Cardiac fibroblast (primary cell): Measurements from ENCODE around the gene NLGN1.
A peak's percentile ranks its signal among the peaks of the same experiment; 100 is the strongest.
"Not testable (repeated sequence)": the region's sequence is repeated elsewhere in the genome, so short reads cannot be mapped to it uniquely, and the experiment has no call there.

ENCODE experiments used
- DNase-seq, 2 donors: peaks; one replicate each; pipeline versions ENCODE4 v3.0.0 to v3.0.0-alpha.2; 2010; ENCODE audit warnings: low read depth in 2 of 2
- H3K4me3 ChIP-seq, 2 donors: replicated peaks in 1 of 2; 1 replicate in 1 of 2; 2 replicates in 1 of 2; pipeline ENCODE4 v1.5.1; 2011; ENCODE audit warnings: low read depth in 2 of 2, low read length in 2 of 2, mild to moderate bottlenecking in 2 of 2, moderate library complexity in 1 of 2
- TF ChIP-seq, protein P1 (sequence below): IDR thresholded peaks from one replicate; pipeline ENCODE4 v1.5.1; 2011; ENCODE audit warnings: low read depth, mild to moderate bottlenecking, low read length, inconsistent platforms

NLGN1 gene

GRCh38 chr3:173591401-173591800 is 193.9 kb downstream of the NLGN1 start:
- DNase-seq, result no peak
- no peak overlapping the region for H3K4me3 ChIP-seq
- TF ChIP-seq, protein P1, sequence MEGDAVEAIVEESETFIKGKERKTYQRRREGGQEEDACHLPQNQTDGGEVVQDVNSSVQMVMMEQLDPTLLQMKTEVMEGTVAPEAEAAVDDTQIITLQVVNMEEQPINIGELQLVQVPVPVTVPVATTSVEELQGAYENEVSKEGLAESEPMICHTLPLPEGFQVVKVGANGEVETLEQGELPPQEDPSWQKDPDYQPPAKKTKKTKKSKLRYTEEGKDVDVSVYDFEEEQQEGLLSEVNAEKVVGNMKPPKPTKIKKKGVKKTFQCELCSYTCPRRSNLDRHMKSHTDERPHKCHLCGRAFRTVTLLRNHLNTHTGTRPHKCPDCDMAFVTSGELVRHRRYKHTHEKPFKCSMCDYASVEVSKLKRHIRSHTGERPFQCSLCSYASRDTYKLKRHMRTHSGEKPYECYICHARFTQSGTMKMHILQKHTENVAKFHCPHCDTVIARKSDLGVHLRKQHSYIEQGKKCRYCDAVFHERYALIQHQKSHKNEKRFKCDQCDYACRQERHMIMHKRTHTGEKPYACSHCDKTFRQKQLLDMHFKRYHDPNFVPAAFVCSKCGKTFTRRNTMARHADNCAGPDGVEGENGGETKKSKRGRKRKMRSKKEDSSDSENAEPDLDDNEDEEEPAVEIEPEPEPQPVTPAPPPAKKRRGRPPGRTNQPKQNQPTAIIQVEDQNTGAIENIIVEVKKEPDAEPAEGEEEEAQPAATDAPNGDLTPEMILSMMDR, result no peak

DNA sequence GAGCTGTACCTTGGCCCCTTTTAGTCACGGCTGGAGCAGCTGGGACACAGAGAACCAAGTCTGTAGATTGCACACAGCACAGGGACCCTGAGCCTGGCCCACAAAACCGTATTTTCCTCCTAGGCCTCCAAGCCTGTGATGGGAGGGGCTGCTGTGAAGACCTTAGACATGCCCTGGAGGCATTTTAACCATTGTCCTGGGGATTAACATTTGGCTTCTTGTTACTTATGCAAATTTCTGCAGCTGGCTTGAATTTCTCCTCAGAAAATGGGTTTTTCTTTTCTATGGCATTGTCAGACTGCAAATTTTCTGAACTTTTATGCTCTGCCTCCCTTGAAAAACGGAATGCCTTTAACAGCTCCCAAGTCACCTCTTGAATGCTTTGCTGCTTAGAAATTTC is 197.3 kb downstream of the NLGN1 start:
- H3K4me3 ChIP-seq, DNase-seq: not testable (repeated sequence)

DNA sequence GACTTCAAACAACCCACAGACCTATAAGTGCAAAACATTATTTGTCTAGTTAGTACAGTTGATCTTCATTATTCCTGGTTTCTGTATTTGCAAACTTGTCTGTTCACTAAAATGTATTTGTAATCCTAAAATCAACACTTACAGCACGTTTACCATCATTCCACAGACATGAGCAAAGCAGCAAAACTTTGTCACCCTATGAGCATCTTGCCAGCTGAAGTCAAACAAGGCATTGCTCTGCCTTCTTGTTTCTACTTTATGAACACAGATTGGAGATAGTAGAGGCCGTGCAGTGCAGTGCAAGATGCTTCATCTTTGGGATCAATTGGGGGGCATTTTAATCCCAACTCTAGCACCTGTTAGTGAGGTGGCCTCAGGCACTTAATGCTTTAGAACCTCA is 202.1 kb downstream of the NLGN1 start:
- H3K4me3 ChIP-seq, result no peak overlapping the region
- TF ChIP-seq, protein P1, result no peak
- peak in 1 of 2 donors; percentile 7 for DNase-seq

- H3K4me3 ChIP-seq, result no peak overlapping the region
- TF ChIP-seq, protein P1, result no peak
Observed at GRCh38 chr3:173614522-173614921, 217.0 kb downstream of the NLGN1 start.

GRCh38 chr3:173615661-173616060 is 218.1 kb downstream of the NLGN1 start:
- TF ChIP-seq, protein P1, result no peak
- DNase-seq, result no peak

More at GRCh38 chr3:173614522-173614921, 217.0 kb downstream of the NLGN1 start:
- DNase-seq, result no peak

GRCh38 chr3:173617490-173617889 is 219.9 kb downstream of the NLGN1 start:
- TF ChIP-seq, protein P1, result no peak
- peak in 1 of 2 donors; percentile 23 for DNase-seq
- H3K4me3 ChIP-seq, result no peak overlapping the region

More at GRCh38 chr3:173615661-173616060, 218.1 kb downstream of the NLGN1 start:
- no peak overlapping the region for H3K4me3 ChIP-seq

GRCh38 chr3:173618148-173618547 is 220.6 kb downstream of the NLGN1 start:
- H3K4me3 ChIP-seq, result no peak overlapping the region
- TF ChIP-seq, protein P1, result no peak
- no peak for DNase-seq
